HepG2 (cell line): Measurements from ENCODE around the gene SNX3. TPM values are rescaled to one million over a fixed set of nuclear protein-coding genes. Genes with fewer than 3 reads are reported as not detected.

Experiments used
- ATAC-seq: fragments of 200-7000 bp; cut with Tn5 transposase; 3 replicates; pipeline ENCODE4 v1.9.1; 2020; ENCODE audit warnings: mild to moderate bottlenecking, moderate library complexity
- BruUV-seq: library from RNA; stranded (reverse); fragments of 400-500 nt; replicated peaks from 2 replicates; lab custom pipeline; 2021; lab: Mats Ljungman, UMichigan
- CTCF ChIA-PET: fragments of 300-600 bp; formaldehyde crosslinking; extraction: SDS; loops from one replicate; lab custom pipeline; 2021; ENCODE audit warnings: low total read pairs, inconsistent platforms, low intra/inter-chr PET ratio; lab: Yijun Ruan, JAX
- POLR2A ChIA-PET: fragments of 350-600 bp; sonication (Branson Sonifier 250); formaldehyde crosslinking; loops from one replicate; lab custom pipeline; 2020; ENCODE audit warnings: antibody characterized with exemption, inconsistent platforms; lab: Yijun Ruan, JAX
- DNase-seq: peaks from one replicate; pipeline ENCODE4 v3.0.0-alpha.2; 2015; ENCODE audit warnings: low spot score
- FAIRE-seq: peaks from 3 replicates; lab custom pipeline; 2011; peaks lifted over from hg19 to GRCh38; lab: Jason Lieb, UNC
- H2AFZ ChIP-seq: one replicate; pipeline ENCODE4 v1.6.1; 2011; ENCODE audit warnings: low read length, inconsistent platforms
- H3K27ac ChIP-seq: fragments of 300-600 bp; 3 replicates; pipeline ENCODE4 v1.8.0; 2011; ENCODE audit warnings: mixed run types, mild to moderate bottlenecking, mixed read lengths, low read length, inconsistent platforms; ENCODE audit not compliant: insufficient read depth; ENCODE audit errors: extremely low read length
- H3K27me3 ChIP-seq, 2 experiments: fragments of 200-600 bp in 1 of 2; 2 replicates in 1 of 2; 3 replicates in 1 of 2; pipeline versions ENCODE4 v1.6.0 to v1.8.0; 2011; ENCODE audit warnings: low read length in 2 of 2, mild to moderate bottlenecking in 2 of 2, moderate library complexity in 2 of 2, inconsistent platforms in 1 of 2; ENCODE audit not compliant: insufficient read depth in 2 of 2, control insufficient read depth in 1 of 2
- H3K36me3 ChIP-seq, 2 experiments: fragments of 200-600 bp in 1 of 2; replicated peaks in 1 of 2; 2 replicates in 1 of 2; 3 replicates in 1 of 2; pipeline versions ENCODE4 v1.5.1 to v1.8.0; 2011; ENCODE audit warnings: low read length in 2 of 2, inconsistent platforms in 1 of 2; ENCODE audit not compliant: insufficient read depth in 2 of 2, control insufficient read depth in 1 of 2
- H3K4me1 ChIP-seq: 2 replicates; pipeline ENCODE4 v1.5.1; 2012; ENCODE audit warnings: low read length, inconsistent platforms; ENCODE audit not compliant: insufficient read depth
- H3K4me2 ChIP-seq: 2 replicates; pipeline ENCODE4 v1.6.0; 2011; ENCODE audit warnings: low read depth, low read length, inconsistent platforms
- H3K4me3 ChIP-seq, 3 experiments: fragments of 200-600 bp in 1 of 3; sonication (generic), shearing (Covaris generic) in 1 of 3; replicated peaks in 1 of 3; 2 replicates each; pipeline ENCODE4 v1.5.1; 2011 to 2016; ENCODE audit warnings: low read length in 3 of 3, inconsistent platforms in 2 of 3, low read depth in 2 of 3, mild to moderate bottlenecking in 2 of 3, control low read depth in 1 of 3, mixed read lengths in 1 of 3; ENCODE audit not compliant: insufficient read depth in 1 of 3
- H3K79me2 ChIP-seq: one replicate; pipeline ENCODE4 v1.6.1; 2011; ENCODE audit warnings: low read length, inconsistent platforms; ENCODE audit not compliant: insufficient read depth
- H3K9ac ChIP-seq: 2 replicates; pipeline ENCODE4 v1.6.0; 2011; ENCODE audit warnings: mild to moderate bottlenecking, low read depth, low read length, inconsistent platforms; ENCODE audit not compliant: insufficient read depth
- H3K9me3 ChIP-seq: 2 replicates; pipeline ENCODE4 v1.5.1; 2012; ENCODE audit warnings: mild to moderate bottlenecking, low read length
- H4K20me1 ChIP-seq: 2 replicates; pipeline ENCODE4 v1.6.0; 2011; ENCODE audit warnings: inconsistent platforms, mild to moderate bottlenecking, low read length, moderate library complexity; ENCODE audit not compliant: insufficient read depth
- KLF16 ChIP-seq, 2 experiments: sonication (generic) in 1 of 2; formaldehyde crosslinking in 1 of 2; IDR thresholded peaks; 2 replicates each; pipeline versions ENCODE4 v1.6.1 to v1.8.0; 2016 to 2023; ENCODE audit warnings: missing genetic modification reagents in 2 of 2, missing compliant biosample characterization in 1 of 2
- MAFK ChIP-seq, 2 experiments: IDR thresholded peaks in 1 of 2; conservative IDR thresholded peaks in 1 of 2; 2 replicates each; pipeline ENCODE4 v1.6.1; 2011; ENCODE audit warnings: improper control_type of control experiment in 2 of 2, low read length in 2 of 2
- MAX ChIP-seq: IDR thresholded peaks from 2 replicates; pipeline ENCODE4 v1.6.1; 2012; ENCODE audit warnings: inconsistent platforms
- MLXIP ChIP-seq: sonication (generic); formaldehyde crosslinking; IDR thresholded peaks from 2 replicates; pipeline ENCODE4 v1.9.0; 2021; ENCODE audit warnings: missing genetic modification reagents, borderline replicate concordance
- MYNN ChIP-seq: sonication (generic); formaldehyde crosslinking; IDR thresholded peaks from 2 replicates; pipeline ENCODE4 v1.4.0; 2020; ENCODE audit warnings: mild to moderate bottlenecking, low read depth, missing genetic modification reagents
- SMARCC2 ChIP-seq: fragments of 450-650 bp; IDR thresholded peaks from 2 replicates; pipeline ENCODE4 v1.6.1; 2017; ENCODE audit warnings: antibody characterized with exemption, mild to moderate bottlenecking
- ZHX1 ChIP-seq: sonication (generic); formaldehyde crosslinking; IDR thresholded peaks from 2 replicates; pipeline ENCODE4 v1.8.1; 2022; ENCODE audit warnings: low read depth, mild to moderate bottlenecking, missing genetic modification reagents
- ZKSCAN8 ChIP-seq: IDR thresholded peaks from 2 replicates; pipeline ENCODE4 v1.6.1; 2016; ENCODE audit warnings: borderline replicate concordance, missing genetic modification reagents, missing compliant biosample characterization
- ZNF205 ChIP-seq: IDR thresholded peaks from 2 replicates; pipeline ENCODE4 v1.6.1; 2018; ENCODE audit warnings: missing biosample characterization, missing genetic modification reagents
- ZNF431 ChIP-seq: sonication (generic); formaldehyde crosslinking; IDR thresholded peaks from 2 replicates; pipeline ENCODE4 v1.9.0; 2022; ENCODE audit warnings: missing genetic modification reagents, low read depth, mild to moderate bottlenecking, borderline replicate concordance
- ZNF503 ChIP-seq: sonication (generic); formaldehyde crosslinking; IDR thresholded peaks from 2 replicates; pipeline ENCODE4 v1.4.0; 2020; ENCODE audit warnings: missing genetic modification reagents
- ZNF777 ChIP-seq: sonication (generic); formaldehyde crosslinking; IDR thresholded peaks from 2 replicates; pipeline ENCODE4 v1.4.0; 2020; ENCODE audit warnings: missing genetic modification reagents
- WGBS: methylation state at CpG from one replicate; pipeline ENCODE4 v1.1.6; 2017; ENCODE audit warnings: low lambda C conversion rate; 5-methylcytosine and 5-hydroxymethylcytosine counted together
- in situ Hi-C: cut with HindIII; loops from 2 replicates; pipeline ENCODE4 v1.10.0; 2017; ENCODE audit warnings: low pct_unique_long_range_greater_than_20kb; ENCODE audit not compliant: extremely low pct_ligation_motif_present
- intact Hi-C: fragments of 100-400 bp; cut with micrococcal nuclease; formaldehyde crosslinking; loops from one replicate; pipeline ENCODE4 v1.10.0; 2022; ENCODE audit not compliant: unreplicated experiment
- polyA plus RNA-seq, 8 experiments: library from polyadenylated mRNA; depleted of rRNA in 3 of 8; stranded (reverse) in 7 of 8; unstranded in 1 of 8; fragments of >200 nt; fragmentation: Illumina TruSeq in 4 of 8; extraction: Trizol in 4 of 8; gene quantifications; 2 replicates each; pipeline versions ENCODE4 v1.2.1 to v1.2.3, GENCODE V29; 2011 to 2016; ENCODE audit warnings: low read depth in 4 of 8, missing spikeins in 1 of 8, mixed read lengths in 1 of 8; ENCODE audit not compliant: insufficient read depth in 1 of 8
- total RNA-seq, 5 experiments: library from RNA; depleted of rRNA; stranded (reverse); fragments of >200 nt; fragmentation: Illumina TruSeq; extraction: Trizol; gene quantifications; 2 replicates each; pipeline ENCODE4 v1.2.3, GENCODE V29; 2016; ENCODE audit warnings: low read depth in 1 of 5
- TF ChIP-seq, protein P1 (sequence below): sonication (generic); formaldehyde crosslinking; IDR thresholded peaks from 2 replicates; pipeline ENCODE4 v1.5.0; 2020; ENCODE audit warnings: missing genetic modification reagents
- TF ChIP-seq, protein P2 (sequence below): sonication (generic); formaldehyde crosslinking; IDR thresholded peaks from 2 replicates; pipeline ENCODE4 v1.5.0; 2020; ENCODE audit warnings: mild to moderate bottlenecking, missing genetic modification reagents, moderate library complexity

The SNX3 gene
- total and polyA plus RNA-seq, 2 of the 13 experiments (the other 11 are each of a cell fraction or from before 2014, with no cell fraction given) = 84.9 to 226 TPM

DNA sequence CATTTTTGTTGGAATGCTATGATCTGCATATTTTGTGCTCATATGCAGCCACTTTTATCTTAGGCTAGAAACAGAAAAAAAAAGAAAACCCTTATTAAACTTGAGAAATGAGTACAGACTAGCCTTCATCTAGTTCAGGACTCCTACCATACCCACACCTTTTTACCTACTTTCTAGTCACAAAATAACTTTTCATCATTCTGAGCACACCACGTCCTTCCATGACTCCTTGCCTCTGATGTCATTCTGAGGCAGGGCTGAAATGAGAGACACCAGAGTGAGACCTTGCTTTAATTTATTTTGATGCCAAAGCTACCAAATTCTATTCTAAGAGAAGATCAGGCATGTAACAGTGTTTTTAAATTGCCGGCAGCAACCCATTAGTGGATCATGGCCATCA, 38.8 kb downstream of the SNX3 start:
- WGBS = 98% methylated on average over 2 of the region's 2 CpGs
- H3K4me3 ChIP-seq = no peak overlapping the region
- no peaks in the 10 kb centered on the region; the same call in 1 of the 2 replicates for H4K20me1 ChIP-seq
- FAIRE-seq (no peak), ATAC-seq (no peak), DNase-seq (no peak)
- no peak overlapping the region for H3K4me2 ChIP-seq
- peaks cover 4 to 34% of the 10 kb centered on the region in 2 experiments; a peak in 3 of 5 replicates for H3K36me3 ChIP-seq
- H3K4me1 ChIP-seq = no peaks in the 10 kb centered on the region
- H3K27me3 ChIP-seq = no peaks in the 10 kb centered on the region
- TF ChIP-seq ZNF503 (CRISPR knock-in tag) (no peak), MAX (no peak), MAFK (conservative IDR thresholded peaks at IDR 0.05 in 1 of 2, IDR thresholded peaks at IDR 0.05 in 1 of 2; ENCODE audit: low read length in 2 of 2) (no peak), ZHX1 (CRISPR knock-in tag) (no peak), ZKSCAN8 (CRISPR knock-in tag) (no peak), ZNF431 (CRISPR knock-in tag) (no peak), SMARCC2 (no peak), ZNF205 (CRISPR knock-in tag) (no peak), KLF16 (CRISPR knock-in tag; IDR thresholded peaks at IDR 0.05) (no peak), MLXIP (CRISPR knock-in tag) (no peak), ZNF777 (CRISPR knock-in tag) (no peak), MYNN (CRISPR knock-in tag) (no peak)
- TF ChIP-seq, protein P1, sequence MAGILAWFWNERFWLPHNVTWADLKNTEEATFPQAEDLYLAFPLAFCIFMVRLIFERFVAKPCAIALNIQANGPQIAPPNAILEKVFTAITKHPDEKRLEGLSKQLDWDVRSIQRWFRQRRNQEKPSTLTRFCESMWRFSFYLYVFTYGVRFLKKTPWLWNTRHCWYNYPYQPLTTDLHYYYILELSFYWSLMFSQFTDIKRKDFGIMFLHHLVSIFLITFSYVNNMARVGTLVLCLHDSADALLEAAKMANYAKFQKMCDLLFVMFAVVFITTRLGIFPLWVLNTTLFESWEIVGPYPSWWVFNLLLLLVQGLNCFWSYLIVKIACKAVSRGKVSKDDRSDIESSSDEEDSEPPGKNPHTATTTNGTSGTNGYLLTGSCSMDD = no peak
- TF ChIP-seq, protein P2, sequence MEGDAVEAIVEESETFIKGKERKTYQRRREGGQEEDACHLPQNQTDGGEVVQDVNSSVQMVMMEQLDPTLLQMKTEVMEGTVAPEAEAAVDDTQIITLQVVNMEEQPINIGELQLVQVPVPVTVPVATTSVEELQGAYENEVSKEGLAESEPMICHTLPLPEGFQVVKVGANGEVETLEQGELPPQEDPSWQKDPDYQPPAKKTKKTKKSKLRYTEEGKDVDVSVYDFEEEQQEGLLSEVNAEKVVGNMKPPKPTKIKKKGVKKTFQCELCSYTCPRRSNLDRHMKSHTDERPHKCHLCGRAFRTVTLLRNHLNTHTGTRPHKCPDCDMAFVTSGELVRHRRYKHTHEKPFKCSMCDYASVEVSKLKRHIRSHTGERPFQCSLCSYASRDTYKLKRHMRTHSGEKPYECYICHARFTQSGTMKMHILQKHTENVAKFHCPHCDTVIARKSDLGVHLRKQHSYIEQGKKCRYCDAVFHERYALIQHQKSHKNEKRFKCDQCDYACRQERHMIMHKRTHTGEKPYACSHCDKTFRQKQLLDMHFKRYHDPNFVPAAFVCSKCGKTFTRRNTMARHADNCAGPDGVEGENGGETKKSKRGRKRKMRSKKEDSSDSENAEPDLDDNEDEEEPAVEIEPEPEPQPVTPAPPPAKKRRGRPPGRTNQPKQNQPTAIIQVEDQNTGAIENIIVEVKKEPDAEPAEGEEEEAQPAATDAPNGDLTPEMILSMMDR = no peak
- in situ Hi-C loops (no loop called here), intact Hi-C loops (no loop called here)
- no peak overlapping the region for H2AFZ ChIP-seq
- no peak overlapping the region for H3K9ac ChIP-seq
- no TSS peak for BruUV-seq
- ChIA-PET CTCF (no interaction called here), POLR2A (no interaction called here)
- H3K79me2 ChIP-seq = no peaks in the 10 kb centered on the region
- no peaks in the 10 kb centered on the region for H3K9me3 ChIP-seq
- H3K27ac ChIP-seq = no peak overlapping the region
